Measurements from ENCODE around the gene CCDC183.
"Not testable (repeated sequence)": the region's sequence is repeated elsewhere in the genome, so short reads cannot be mapped to it uniquely, and the experiment has no call there.

CCDC183 gene

GRCh38 chr9:136754626-136755301 lies 41.4 kb upstream of the CCDC183 start:
- no peak for TF ChIP-seq CTCF (IDR thresholded peaks at IDR 0.05; ENCODE audit: insufficient read depth, low read length, poor library complexity, severe bottlenecking)
- Histone ChIP-seq H3K27me3 (replicated peaks; ENCODE audit: control insufficient read depth, insufficient read depth, low read length) (no peaks in the 10 kb centered on the region), H3K4me3 (replicated peaks; ENCODE audit: low read depth, low read length) (no peak overlapping the region), H3K36me3 (ENCODE audit: control insufficient read depth, insufficient read depth, low read length) (no peaks in the 10 kb centered on the region)
- no peak for DNase-seq (ENCODE audit: extremely low read depth, insufficient read length)

- H3K4me3 ChIP-seq (replicated peaks; ENCODE audit: low read depth, low read length); H3K27me3 ChIP-seq (replicated peaks; ENCODE audit: control insufficient read depth, insufficient read depth, low read length); H3K36me3 ChIP-seq (ENCODE audit: control insufficient read depth, insufficient read depth, low read length); DNase-seq (ENCODE audit: extremely low read depth, insufficient read length): not testable (repeated sequence)
These were observed 40.6 kb upstream of the CCDC183 start for GRCh38 chr9:136755302-136756133.

GRCh38 chr9:136756134-136756438 lies 40.1 kb upstream of the CCDC183 start:
- Histone ChIP-seq H3K4me3 (replicated peaks; ENCODE audit: low read depth, low read length) (no peak overlapping the region), H3K36me3 (ENCODE audit: control insufficient read depth, insufficient read depth, low read length) (no peaks in the 10 kb centered on the region), H3K27me3 (replicated peaks; ENCODE audit: control insufficient read depth, insufficient read depth, low read length) (no peaks in the 10 kb centered on the region)
- no peak for DNase-seq (ENCODE audit: extremely low read depth, insufficient read length)
- no peak for TF ChIP-seq CTCF (IDR thresholded peaks at IDR 0.05; ENCODE audit: insufficient read depth, low read length, poor library complexity, severe bottlenecking)

GRCh38 chr9:136756836-136757235 lies 39.3 kb upstream of the CCDC183 start:
- Histone ChIP-seq H3K27me3 (replicated peaks; ENCODE audit: control insufficient read depth, insufficient read depth, low read length) (no peaks in the 10 kb centered on the region), H3K4me3 (replicated peaks; ENCODE audit: low read depth, low read length) (no peak overlapping the region), H3K36me3 (ENCODE audit: control insufficient read depth, insufficient read depth, low read length) (no peaks in the 10 kb centered on the region)
- TF ChIP-seq CTCF (IDR thresholded peaks at IDR 0.05; ENCODE audit: insufficient read depth, low read length, poor library complexity, severe bottlenecking): no peak
- DNase-seq (ENCODE audit: extremely low read depth, insufficient read length): no peak

- DNase-seq (ENCODE audit: extremely low read depth, insufficient read length): no peak
- Histone ChIP-seq H3K27me3 (replicated peaks; ENCODE audit: control insufficient read depth, insufficient read depth, low read length) (no peaks in the 10 kb centered on the region), H3K4me3 (replicated peaks; ENCODE audit: low read depth, low read length) (no peak overlapping the region), H3K36me3 (ENCODE audit: control insufficient read depth, insufficient read depth, low read length) (no peaks in the 10 kb centered on the region)
- TF ChIP-seq CTCF (IDR thresholded peaks at IDR 0.05; ENCODE audit: insufficient read depth, low read length, poor library complexity, severe bottlenecking): no peak
These were observed 38.8 kb upstream of the CCDC183 start for GRCh38 chr9:136757328-136757727.

- no peak for TF ChIP-seq CTCF (IDR thresholded peaks at IDR 0.05; ENCODE audit: insufficient read depth, low read length, poor library complexity, severe bottlenecking)
- Histone ChIP-seq H3K4me3 (replicated peaks; ENCODE audit: low read depth, low read length) (no peak overlapping the region), H3K36me3 (ENCODE audit: control insufficient read depth, insufficient read depth, low read length) (no peaks in the 10 kb centered on the region), H3K27me3 (replicated peaks; ENCODE audit: control insufficient read depth, insufficient read depth, low read length) (no peaks in the 10 kb centered on the region)
- DNase-seq (ENCODE audit: extremely low read depth, insufficient read length): no peak
These were observed 38.4 kb upstream of the CCDC183 start for GRCh38 chr9:136757751-136758140.

Measured in GM06990 (cell line).